Uterus (tissue), 4 donors: Measurements from ENCODE around the gene CDC37. TPM values are rescaled to one million over a fixed set of nuclear protein-coding genes. Genes with fewer than 3 reads are reported as not detected.

Experiments
- DNase-seq, 2 donors: peaks; one replicate each; pipeline ENCODE4 v3.0.0-alpha.2; 2019 to 2020
- H3K27ac ChIP-seq, 2 donors: fragments of 200-600 bp; sonication (generic); 1 replicate in 1 of 2; 2 replicates in 1 of 2; pipeline ENCODE4 v1.5.1; 2016 to 2018
- H3K27me3 ChIP-seq, 2 donors: fragments of 200-600 bp; sonication (generic); one replicate each; pipeline ENCODE4 v1.5.1; 2018 to 2019; ENCODE audit warnings: control low read depth in 1 of 2
- H3K36me3 ChIP-seq, 2 donors: fragments of 200-600 bp; sonication (generic); one replicate each; pipeline ENCODE4 v1.5.1; 2019; ENCODE audit warnings: control low read depth in 1 of 2
- H3K4me1 ChIP-seq, 2 donors: fragments of 200-600 bp; sonication (generic); one replicate each; pipeline ENCODE4 v1.5.1; 2018 to 2019; ENCODE audit warnings: control low read depth in 1 of 2
- H3K4me3 ChIP-seq, 2 donors: fragments of 200-600 bp; sonication (generic); 1 replicate in 1 of 2; 2 replicates in 1 of 2; pipeline ENCODE4 v1.5.1; 2018 to 2019; ENCODE audit warnings: mild to moderate bottlenecking in 1 of 2
- H3K9me3 ChIP-seq, 2 donors: fragments of 200-600 bp; sonication (generic); one replicate each; pipeline ENCODE4 v1.5.1; 2019; ENCODE audit warnings: control low read depth in 1 of 2
- CTCF ChIP-seq, 4 experiments: fragments of 200-600 bp in 2 of 4; fragments of 450-650 bp in 2 of 4; sonication (generic) in 2 of 4; IDR thresholded peaks; one replicate each; pipeline ENCODE4 v1.5.1; 2016 to 2019; ENCODE audit warnings: antibody characterized with exemption in 4 of 4, mild to moderate bottlenecking in 2 of 4, moderate library complexity in 1 of 4
- POLR2A ChIP-seq, 2 donors: fragments of 450-650 bp; IDR thresholded peaks; one replicate each; pipeline ENCODE4 v1.6.1; 2016; ENCODE audit warnings: antibody characterized with exemption in 2 of 2, mild to moderate bottlenecking in 1 of 2, moderate library complexity in 1 of 2
- intact Hi-C: fragments of 100-400 bp; cut with DNase I; formaldehyde crosslinking; loops from one replicate; pipeline ENCODE4 v1.15.1; 2023; ENCODE audit warnings: low total_unique reads
- total RNA-seq, 4 donors: library from RNA; depleted of rRNA in 3 of 4; stranded (reverse); fragments of >200 nt in 3 of 4; gene quantifications; one replicate each; pipeline versions ENCODE4 v1.1.0 to v1.2.4, GENCODE V29; 2014 to 2023
- donor health status: DM: yes; HTN: yes; CAD: no.

CDC37 gene
- total RNA-seq, 4 donors from 2014 or later: 41.5 to 163 (median 129) TPM

DNA sequence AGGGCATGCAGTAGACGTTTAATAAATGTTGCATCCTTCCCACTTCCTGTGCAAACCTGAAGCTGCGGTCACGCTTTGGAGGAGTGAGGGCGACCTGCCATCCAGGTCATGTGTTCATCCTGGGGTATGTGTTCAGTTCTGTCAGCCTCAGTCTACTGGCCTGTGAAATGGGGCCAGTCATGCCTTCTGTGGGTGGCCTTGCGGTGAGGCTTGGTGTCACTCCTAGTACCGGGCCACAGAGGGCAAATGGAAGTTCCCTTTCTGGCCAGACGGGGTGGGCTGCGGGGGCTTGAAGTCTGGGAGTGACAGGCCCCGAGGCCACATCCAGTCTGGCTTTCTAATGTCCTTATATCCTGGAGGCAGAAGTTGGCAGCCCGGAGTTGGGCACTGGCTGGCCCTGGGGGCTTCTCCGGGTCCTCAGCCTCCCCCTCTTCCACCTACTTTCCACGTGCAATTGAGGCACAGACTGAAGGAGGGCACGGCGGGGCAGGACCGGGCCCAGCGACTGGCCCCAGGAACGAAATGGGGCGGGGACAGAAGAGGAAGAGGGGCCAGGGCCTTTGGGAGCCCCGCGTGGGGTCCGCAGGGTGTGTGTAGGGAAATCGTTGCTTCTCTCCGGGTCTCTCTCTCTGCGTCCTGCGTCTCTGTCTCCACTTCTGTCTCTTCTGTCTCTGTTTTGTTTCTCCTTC is 28.1 kb upstream of the CDC37 start:
- no peaks in the 10 kb centered on the region for H3K27me3 ChIP-seq
- TF ChIP-seq CTCF (IDR thresholded peaks at IDR 0.05) (no peak), POLR2A (IDR thresholded peaks at IDR 0.05) (no peak)
- no peaks in the 10 kb centered on the region for H3K9me3 ChIP-seq
- peak in 1 of 2 donors; percentile 31 for DNase-seq
- no peaks in the 10 kb centered on the region for H3K36me3 ChIP-seq
- intact Hi-C loops: no loop called here
- peaks cover 0 to 4% of the 10 kb centered on the region in 2 donors for H3K4me1 ChIP-seq
- peak overlapping the region; percentile 43 to 45 for H3K4me3 ChIP-seq
- H3K27ac ChIP-seq: peak overlapping the region; percentile 8 to 17

GRCh38 chr19:10430505-10431253 is 27.3 kb upstream of the CDC37 start:
- Histone ChIP-seq H3K27ac (peak overlapping the region; percentile 2 to 49), H3K27me3 (no peaks in the 10 kb centered on the region), H3K36me3 (no peaks in the 10 kb centered on the region), H3K4me3 (peak overlapping the region; percentile 43 to 45), H3K4me1 (peaks cover 0 to 4% of the 10 kb centered on the region in 2 donors), H3K9me3 (no peaks in the 10 kb centered on the region)
- DNase-seq: peak; percentile 38 to 51
- intact Hi-C loops: no loop called here
- TF ChIP-seq CTCF (IDR thresholded peaks at IDR 0.05) (no peak), POLR2A (IDR thresholded peaks at IDR 0.05) (peak in 1 of 2 donors; percentile 45)

DNA sequence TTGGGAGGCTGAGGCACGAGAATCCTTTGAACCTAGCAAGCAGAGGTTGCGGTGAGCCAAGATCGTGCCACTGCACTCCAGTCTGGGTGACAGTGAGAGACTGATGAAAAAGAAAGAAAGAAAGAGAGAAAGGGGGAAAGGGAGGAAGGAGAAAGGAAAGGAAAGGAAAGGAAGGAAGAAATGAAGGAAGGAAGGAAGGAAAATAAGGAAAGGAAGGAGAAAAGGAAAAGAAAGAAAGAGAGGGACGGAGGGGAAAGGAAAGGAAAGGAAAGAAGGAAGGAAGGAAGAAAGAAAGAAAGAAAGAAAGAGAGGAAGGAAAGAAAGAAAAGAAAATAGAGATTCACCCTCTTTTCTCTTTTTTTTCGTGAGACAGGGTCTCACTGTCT is 25.6 kb upstream of the CDC37 start:
- intact Hi-C loops: no loop called here
- DNase-seq: no peak
- H3K27ac ChIP-seq: no peak overlapping the region
- H3K4me3 ChIP-seq: no peak overlapping the region
- no peaks in the 10 kb centered on the region for H3K9me3 ChIP-seq
- peaks cover 0 to 6% of the 10 kb centered on the region in 2 donors for H3K4me1 ChIP-seq
- no peaks in the 10 kb centered on the region for H3K36me3 ChIP-seq
- H3K27me3 ChIP-seq: peaks cover 5 to 10% of the 10 kb centered on the region in 2 donors
- TF ChIP-seq CTCF (IDR thresholded peaks at IDR 0.05) (no peak), POLR2A (IDR thresholded peaks at IDR 0.05) (no peak)

GRCh38 chr19:10427169-10427568 is 23.8 kb upstream of the CDC37 start:
- intact Hi-C loops: no loop called here
- Histone ChIP-seq H3K9me3 (no peaks in the 10 kb centered on the region), H3K4me1 (peaks cover 0 to 3% of the 10 kb centered on the region in 2 donors), H3K36me3 (no peaks in the 10 kb centered on the region), H3K27me3 (peaks cover 5 to 27% of the 10 kb centered on the region in 2 donors), H3K4me3 (no peak overlapping the region), H3K27ac (no peak overlapping the region)
- TF ChIP-seq CTCF (IDR thresholded peaks at IDR 0.05) (no peak), POLR2A (IDR thresholded peaks at IDR 0.05) (no peak)
- DNase-seq: no peak

- DNase-seq: peak; percentile 58 to 78
- Histone ChIP-seq H3K27me3 (peaks cover 20 to 40% of the 10 kb centered on the region in 2 donors), H3K36me3 (no peaks in the 10 kb centered on the region), H3K27ac (no peak overlapping the region), H3K9me3 (no peaks in the 10 kb centered on the region), H3K4me3 (no peak overlapping the region), H3K4me1 (peaks cover 0 to 26% of the 10 kb centered on the region in 2 donors)
- intact Hi-C loops: no loop called here
- TF ChIP-seq POLR2A (IDR thresholded peaks at IDR 0.05) (no peak), CTCF (IDR thresholded peaks at IDR 0.05) (peak; percentile 81 to 90 (median 84))
These were observed 20.8 kb upstream of the CDC37 start for GRCh38 chr19:10424011-10424637.
